GM23338 (cell line): ENCODE results near the gene TMEM178A. TPM values are rescaled to one million over a fixed set of nuclear protein-coding genes. Genes with fewer than 3 reads are reported as not detected.

ENCODE experiments used
- ATAC-seq: fragments of 200-7000 bp; cut with Tn5 transposase; 3 replicates; pipeline ENCODE4 v1.9.1; 2020
- DNase-seq: peaks from one replicate; pipeline ENCODE4 v3.0.0-alpha.2; 2015; ENCODE audit warnings: low spot score
- H2AFZ ChIP-seq: fragments of 200-600 bp; sonication (generic); 2 replicates; pipeline ENCODE4 v1.8.0; 2016; ENCODE audit warnings: antibody characterized with exemption, mild to moderate bottlenecking, moderate library complexity
- H3F3A ChIP-seq: fragments of 200-600 bp; sonication (generic); replicated peaks from 2 replicates; pipeline ENCODE4 v1.8.0; 2017; ENCODE audit warnings: antibody characterized with exemption, mixed run types, low read depth
- H3K27ac ChIP-seq: fragments of 200-600 bp; sonication (generic); 2 replicates; pipeline ENCODE4 v1.6.1; 2016; ENCODE audit warnings: low read depth
- H3K27me3 ChIP-seq: fragments of 200-600 bp; sonication (generic); 2 replicates; pipeline ENCODE4 v1.8.0; 2016; ENCODE audit warnings: mild to moderate bottlenecking, mixed run types, moderate library complexity; ENCODE audit not compliant: insufficient read depth
- H3K36me3 ChIP-seq: fragments of 200-600 bp; sonication (generic); 2 replicates; pipeline ENCODE4 v1.8.0; 2016; ENCODE audit warnings: mild to moderate bottlenecking; ENCODE audit not compliant: insufficient read depth
- H3K4me1 ChIP-seq: fragments of 200-600 bp; sonication (generic); 2 replicates; pipeline ENCODE4 v1.8.0; 2016; ENCODE audit warnings: mild to moderate bottlenecking, moderate library complexity; ENCODE audit not compliant: insufficient read depth
- H3K4me2 ChIP-seq: fragments of 200-600 bp; sonication (generic); 2 replicates; pipeline ENCODE4 v1.7.1; 2017; ENCODE audit warnings: mixed run types
- H3K4me3 ChIP-seq: fragments of 200-600 bp; sonication (generic); 2 replicates; pipeline ENCODE4 v1.6.1; 2016; ENCODE audit warnings: mixed run types
- H3K79me2 ChIP-seq: fragments of 200-600 bp; sonication (generic); replicated peaks from 2 replicates; pipeline ENCODE4 v1.8.0; 2017; ENCODE audit warnings: mild to moderate bottlenecking; ENCODE audit not compliant: insufficient read depth
- H3K9me2 ChIP-seq: fragments of 200-600 bp; sonication (generic); 2 replicates; pipeline ENCODE4 v1.8.0; 2017; ENCODE audit not compliant: insufficient read depth
- H4K20me1 ChIP-seq: fragments of 200-600 bp; sonication (generic); replicated peaks from 2 replicates; pipeline ENCODE4 v1.8.0; 2017; ENCODE audit warnings: mild to moderate bottlenecking; ENCODE audit not compliant: insufficient read depth
- H3K27ac Mint-ChIP-seq: 2 replicates; pipeline ENCODE4 v1.8.0; 2020; ENCODE audit warnings: inconsistent platforms, mild to moderate bottlenecking, moderate library complexity, mixed read lengths
- H3K27me3 Mint-ChIP-seq: 3 replicates; pipeline ENCODE4 v1.8.0; 2022; ENCODE audit warnings: low read depth, mild to moderate bottlenecking, moderate library complexity, mixed read lengths, inconsistent platforms; ENCODE audit not compliant: insufficient read depth, poor library complexity
- H3K36me3 Mint-ChIP-seq: 3 replicates; pipeline ENCODE4 v1.8.0; 2021; ENCODE audit warnings: low read depth, mild to moderate bottlenecking, inconsistent platforms, moderate library complexity, mixed read lengths
- H3K4me1 Mint-ChIP-seq: 3 replicates; pipeline ENCODE4 v1.8.0; 2020; ENCODE audit warnings: mild to moderate bottlenecking, inconsistent platforms, mixed read lengths
- H3K4me3 Mint-ChIP-seq: 3 replicates; pipeline ENCODE4 v1.8.0; 2021; ENCODE audit warnings: moderate library complexity, mild to moderate bottlenecking, inconsistent platforms, mixed read lengths
- H3K9me3 Mint-ChIP-seq: 3 replicates; pipeline ENCODE4 v1.8.0; 2020; ENCODE audit warnings: moderate library complexity, mild to moderate bottlenecking, inconsistent platforms, mixed read lengths
- CREB1 ChIP-seq: fragments of 250-450 bp; sonication (Bioruptor Pico); IDR thresholded peaks from 2 replicates; pipeline ENCODE4 v1.5.0; 2020; ENCODE audit warnings: low read depth, mild to moderate bottlenecking, moderate library complexity
- EZH2 ChIP-seq: fragments of 200-600 bp; sonication (generic); IDR thresholded peaks from one replicate; pipeline ENCODE4 v1.8.0; 2017; ENCODE audit warnings: antibody characterized with exemption, mild to moderate bottlenecking, low read depth; ENCODE audit not compliant: unreplicated experiment
- JUNB ChIP-seq: IDR thresholded peaks from one replicate; pipeline ENCODE4 v1.6.1; 2016; ENCODE audit warnings: antibody characterized with exemption; ENCODE audit not compliant: unreplicated experiment
- NANOG ChIP-seq: IDR thresholded peaks from 2 replicates; pipeline ENCODE4 v1.6.1; 2016; ENCODE audit warnings: antibody characterized with exemption, borderline replicate concordance
- POLR2AphosphoS5 ChIP-seq: IDR thresholded peaks from 2 replicates; pipeline ENCODE4 v1.6.1; 2016; ENCODE audit warnings: antibody characterized with exemption, low read depth
- STAT1 ChIP-seq: IDR thresholded peaks from one replicate; pipeline ENCODE4 v1.6.1; 2016; ENCODE audit warnings: antibody characterized with exemption; ENCODE audit not compliant: unreplicated experiment
- ZNF114 ChIP-seq: fragments of 250-450 bp; sonication (Bioruptor Pico); IDR thresholded peaks from 2 replicates; pipeline ENCODE4 v1.5.0; 2020; ENCODE audit warnings: mild to moderate bottlenecking, moderate library complexity
- ZNF331 ChIP-seq: fragments of 250-450 bp; sonication (Bioruptor Pico); IDR thresholded peaks from 2 replicates; pipeline ENCODE4 v1.5.0; 2020; ENCODE audit warnings: low read depth, mild to moderate bottlenecking, moderate library complexity
- polyA plus RNA-seq: library from polyadenylated mRNA; unstranded; fragments of >200 nt; fragmentation: Nextera tagmentation; extraction: Ambion mirVana; gene quantifications from 2 replicates; pipeline ENCODE4 v1.2.1, GENCODE V29; 2016
- total RNA-seq: library from RNA; depleted of rRNA; stranded (reverse); fragments of >200 nt; shearing (Covaris generic); gene quantifications from 2 replicates; pipeline ENCODE4 v1.2.3, GENCODE V29; 2014
- TF ChIP-seq, protein P1 (sequence below): IDR thresholded peaks from one replicate; pipeline ENCODE4 v1.6.1; 2018; ENCODE audit warnings: antibody characterized with exemption; ENCODE audit not compliant: unreplicated experiment
- TF ChIP-seq, protein P2 (sequence below): fragments of 250-450 bp; sonication (Bioruptor Pico); IDR thresholded peaks from 2 replicates; pipeline ENCODE4 v1.5.0; 2020; ENCODE audit warnings: mild to moderate bottlenecking, moderate library complexity

Gene TMEM178A
- total and polyA plus RNA-seq, 2 experiments from 2014 or later = 10.3 to 12.3 TPM

DNA sequence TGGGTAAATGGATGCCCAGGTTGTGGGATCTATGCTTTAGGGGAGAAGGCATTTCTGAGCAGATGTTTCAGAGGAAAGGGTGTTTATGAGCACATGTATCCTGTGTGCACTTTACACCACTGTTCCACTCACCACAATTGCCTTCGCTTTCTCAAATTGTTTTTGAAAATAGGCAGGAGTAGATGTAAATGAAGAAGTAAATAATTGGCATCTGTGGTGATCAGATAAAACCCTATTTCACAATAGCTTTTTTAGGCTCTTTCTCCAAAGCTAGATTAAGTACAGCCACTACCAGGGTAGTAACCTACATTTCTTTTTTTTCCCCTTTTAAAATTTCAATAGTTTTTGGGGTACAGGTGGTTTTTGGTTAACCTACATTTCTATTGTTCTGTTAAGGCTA lies 40.6 kb downstream of the TMEM178A start (continued):
- TF ChIP-seq, protein P1, sequence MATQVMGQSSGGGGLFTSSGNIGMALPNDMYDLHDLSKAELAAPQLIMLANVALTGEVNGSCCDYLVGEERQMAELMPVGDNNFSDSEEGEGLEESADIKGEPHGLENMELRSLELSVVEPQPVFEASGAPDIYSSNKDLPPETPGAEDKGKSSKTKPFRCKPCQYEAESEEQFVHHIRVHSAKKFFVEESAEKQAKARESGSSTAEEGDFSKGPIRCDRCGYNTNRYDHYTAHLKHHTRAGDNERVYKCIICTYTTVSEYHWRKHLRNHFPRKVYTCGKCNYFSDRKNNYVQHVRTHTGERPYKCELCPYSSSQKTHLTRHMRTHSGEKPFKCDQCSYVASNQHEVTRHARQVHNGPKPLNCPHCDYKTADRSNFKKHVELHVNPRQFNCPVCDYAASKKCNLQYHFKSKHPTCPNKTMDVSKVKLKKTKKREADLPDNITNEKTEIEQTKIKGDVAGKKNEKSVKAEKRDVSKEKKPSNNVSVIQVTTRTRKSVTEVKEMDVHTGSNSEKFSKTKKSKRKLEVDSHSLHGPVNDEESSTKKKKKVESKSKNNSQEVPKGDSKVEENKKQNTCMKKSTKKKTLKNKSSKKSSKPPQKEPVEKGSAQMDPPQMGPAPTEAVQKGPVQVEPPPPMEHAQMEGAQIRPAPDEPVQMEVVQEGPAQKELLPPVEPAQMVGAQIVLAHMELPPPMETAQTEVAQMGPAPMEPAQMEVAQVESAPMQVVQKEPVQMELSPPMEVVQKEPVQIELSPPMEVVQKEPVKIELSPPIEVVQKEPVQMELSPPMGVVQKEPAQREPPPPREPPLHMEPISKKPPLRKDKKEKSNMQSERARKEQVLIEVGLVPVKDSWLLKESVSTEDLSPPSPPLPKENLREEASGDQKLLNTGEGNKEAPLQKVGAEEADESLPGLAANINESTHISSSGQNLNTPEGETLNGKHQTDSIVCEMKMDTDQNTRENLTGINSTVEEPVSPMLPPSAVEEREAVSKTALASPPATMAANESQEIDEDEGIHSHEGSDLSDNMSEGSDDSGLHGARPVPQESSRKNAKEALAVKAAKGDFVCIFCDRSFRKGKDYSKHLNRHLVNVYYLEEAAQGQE = no peak

DNA sequence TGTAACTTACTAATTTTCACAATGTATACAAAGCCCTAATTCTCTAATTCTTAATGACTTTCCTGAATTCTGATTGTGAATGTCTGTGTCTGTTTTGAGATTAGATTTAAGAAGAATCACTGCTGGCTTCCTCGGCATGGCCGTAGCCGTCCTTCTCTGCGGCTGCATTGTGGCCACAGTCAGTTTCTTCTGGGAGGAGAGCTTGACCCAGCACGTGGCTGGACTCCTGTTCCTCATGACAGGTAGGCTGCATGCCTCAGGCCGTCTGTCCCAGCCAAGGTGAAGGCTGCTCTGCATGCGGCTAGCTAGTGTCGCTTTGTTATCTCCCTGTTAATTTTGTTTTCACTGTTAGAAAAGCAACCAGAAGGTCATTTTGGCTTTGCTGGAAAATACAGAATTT lies 41.2 kb downstream of the TMEM178A start:
- Histone ChIP-seq H4K20me1 (no peaks in the 10 kb centered on the region), H2AFZ (no peak overlapping the region), H3K4me1 (no peaks in the 10 kb centered on the region), H3K79me2 (no peaks in the 10 kb centered on the region), H3K9me2 (no peaks in the 10 kb centered on the region), H3K27ac (no peak overlapping the region), H3K4me3 (no peak overlapping the region), H3F3A (no peaks in the 10 kb centered on the region), H3K36me3 (no peaks in the 10 kb centered on the region), H3K27me3 (no peaks in the 10 kb centered on the region), H3K4me2 (no peak overlapping the region)
- ATAC-seq (no peak), DNase-seq (no peak)
- no peak overlapping the region for H3K27ac Mint-ChIP-seq
- H3K4me3 Mint-ChIP-seq = no peak overlapping the region
- H3K36me3 Mint-ChIP-seq = peaks cover 10% of the 10 kb centered on the region; the same call in 2 of the 3 replicates
- no peaks in the 10 kb centered on the region; the same call in 2 of the 3 replicates for H3K4me1 Mint-ChIP-seq
- peaks cover 3% of the 10 kb centered on the region for H3K27me3 Mint-ChIP-seq
- H3K9me3 Mint-ChIP-seq = peaks cover 6% of the 10 kb centered on the region
- no peak for TF ChIP-seq EZH2
- no peak for TF ChIP-seq ZNF331
- no peak for TF ChIP-seq POLR2AphosphoS5
- no peak for TF ChIP-seq ZNF114 (CRISPR knock-in tag)
- TF ChIP-seq, protein P2, sequence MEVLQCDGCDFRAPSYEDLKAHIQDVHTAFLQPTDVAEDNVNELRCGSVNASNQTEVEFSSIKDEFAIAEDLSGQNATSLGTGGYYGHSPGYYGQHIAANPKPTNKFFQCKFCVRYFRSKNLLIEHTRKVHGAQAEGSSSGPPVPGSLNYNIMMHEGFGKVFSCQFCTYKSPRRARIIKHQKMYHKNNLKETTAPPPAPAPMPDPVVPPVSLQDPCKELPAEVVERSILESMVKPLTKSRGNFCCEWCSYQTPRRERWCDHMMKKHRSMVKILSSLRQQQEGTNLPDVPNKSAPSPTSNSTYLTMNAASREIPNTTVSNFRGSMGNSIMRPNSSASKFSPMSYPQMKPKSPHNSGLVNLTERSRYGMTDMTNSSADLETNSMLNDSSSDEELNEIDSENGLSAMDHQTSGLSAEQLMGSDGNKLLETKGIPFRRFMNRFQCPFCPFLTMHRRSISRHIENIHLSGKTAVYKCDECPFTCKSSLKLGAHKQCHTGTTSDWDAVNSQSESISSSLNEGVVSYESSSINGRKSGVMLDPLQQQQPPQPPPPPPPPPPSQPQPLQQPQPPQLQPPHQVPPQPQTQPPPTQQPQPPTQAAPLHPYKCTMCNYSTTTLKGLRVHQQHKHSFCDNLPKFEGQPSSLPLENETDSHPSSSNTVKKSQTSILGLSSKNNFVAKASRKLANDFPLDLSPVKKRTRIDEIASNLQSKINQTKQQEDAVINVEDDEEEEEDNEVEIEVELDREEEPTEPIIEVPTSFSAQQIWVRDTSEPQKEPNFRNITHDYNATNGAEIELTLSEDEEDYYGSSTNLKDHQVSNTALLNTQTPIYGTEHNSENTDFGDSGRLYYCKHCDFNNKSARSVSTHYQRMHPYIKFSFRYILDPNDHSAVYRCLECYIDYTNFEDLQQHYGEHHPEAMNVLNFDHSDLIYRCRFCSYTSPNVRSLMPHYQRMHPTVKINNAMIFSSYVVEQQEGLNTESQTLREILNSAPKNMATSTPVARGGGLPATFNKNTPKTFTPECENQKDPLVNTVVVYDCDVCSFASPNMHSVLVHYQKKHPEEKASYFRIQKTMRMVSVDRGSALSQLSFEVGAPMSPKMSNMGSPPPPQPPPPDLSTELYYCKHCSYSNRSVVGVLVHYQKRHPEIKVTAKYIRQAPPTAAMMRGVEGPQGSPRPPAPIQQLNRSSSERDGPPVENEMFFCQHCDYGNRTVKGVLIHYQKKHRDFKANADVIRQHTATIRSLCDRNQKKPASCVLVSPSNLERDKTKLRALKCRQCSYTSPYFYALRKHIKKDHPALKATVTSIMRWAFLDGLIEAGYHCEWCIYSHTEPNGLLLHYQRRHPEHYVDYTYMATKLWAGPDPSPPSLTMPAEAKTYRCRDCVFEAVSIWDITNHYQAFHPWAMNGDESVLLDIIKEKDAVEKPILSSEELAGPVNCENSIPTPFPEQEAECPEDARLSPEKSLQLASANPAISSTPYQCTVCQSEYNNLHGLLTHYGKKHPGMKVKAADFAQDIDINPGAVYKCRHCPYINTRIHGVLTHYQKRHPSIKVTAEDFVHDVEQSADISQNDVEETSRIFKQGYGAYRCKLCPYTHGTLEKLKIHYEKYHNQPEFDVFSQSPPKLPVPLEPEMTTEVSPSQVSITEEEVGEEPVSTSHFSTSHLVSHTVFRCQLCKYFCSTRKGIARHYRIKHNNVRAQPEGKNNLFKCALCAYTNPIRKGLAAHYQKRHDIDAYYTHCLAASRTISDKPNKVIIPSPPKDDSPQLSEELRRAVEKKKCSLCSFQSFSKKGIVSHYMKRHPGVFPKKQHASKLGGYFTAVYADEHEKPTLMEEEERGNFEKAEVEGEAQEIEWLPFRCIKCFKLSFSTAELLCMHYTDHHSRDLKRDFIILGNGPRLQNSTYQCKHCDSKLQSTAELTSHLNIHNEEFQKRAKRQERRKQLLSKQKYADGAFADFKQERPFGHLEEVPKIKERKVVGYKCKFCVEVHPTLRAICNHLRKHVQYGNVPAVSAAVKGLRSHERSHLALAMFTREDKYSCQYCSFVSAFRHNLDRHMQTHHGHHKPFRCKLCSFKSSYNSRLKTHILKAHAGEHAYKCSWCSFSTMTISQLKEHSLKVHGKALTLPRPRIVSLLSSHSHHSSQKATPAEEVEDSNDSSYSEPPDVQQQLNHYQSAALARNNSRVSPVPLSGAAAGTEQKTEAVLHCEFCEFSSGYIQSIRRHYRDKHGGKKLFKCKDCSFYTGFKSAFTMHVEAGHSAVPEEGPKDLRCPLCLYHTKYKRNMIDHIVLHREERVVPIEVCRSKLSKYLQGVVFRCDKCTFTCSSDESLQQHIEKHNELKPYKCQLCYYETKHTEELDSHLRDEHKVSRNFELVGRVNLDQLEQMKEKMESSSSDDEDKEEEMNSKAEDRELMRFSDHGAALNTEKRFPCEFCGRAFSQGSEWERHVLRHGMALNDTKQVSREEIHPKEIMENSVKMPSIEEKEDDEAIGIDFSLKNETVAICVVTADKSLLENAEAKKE = no peak
- no peak for TF ChIP-seq STAT1
- TF ChIP-seq, protein P1 = no peak
- no peak for TF ChIP-seq NANOG
- no peak for TF ChIP-seq CREB1
- TF ChIP-seq JUNB = no peak
